ENCODE results near the gene SCARB2.

The SCARB2 gene

DNA sequence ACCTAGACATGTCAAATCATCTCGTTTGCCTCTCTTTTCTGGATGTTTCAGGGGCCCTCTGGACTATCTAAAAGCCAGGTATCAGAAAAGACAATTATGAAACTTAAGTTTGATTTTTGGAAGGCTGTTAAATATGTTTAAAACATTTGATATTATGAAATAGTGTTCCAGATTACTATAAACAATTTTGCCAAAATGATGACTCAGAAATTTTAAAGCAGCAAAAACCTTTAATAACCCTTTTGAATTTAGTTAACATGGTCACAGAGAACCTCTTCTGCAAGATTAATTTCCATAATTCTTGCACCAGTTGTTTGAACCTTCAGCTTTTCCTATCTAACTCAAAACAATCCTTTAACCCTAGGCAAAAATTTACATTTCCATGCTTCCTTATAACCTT lies 19.1 kb upstream of the SCARB2 start:
- TF ChIP-seq CTCF (IDR thresholded peaks at IDR 0.05), result no peak
- H3K4me3 ChIP-seq, result no peak overlapping the region

DNA sequence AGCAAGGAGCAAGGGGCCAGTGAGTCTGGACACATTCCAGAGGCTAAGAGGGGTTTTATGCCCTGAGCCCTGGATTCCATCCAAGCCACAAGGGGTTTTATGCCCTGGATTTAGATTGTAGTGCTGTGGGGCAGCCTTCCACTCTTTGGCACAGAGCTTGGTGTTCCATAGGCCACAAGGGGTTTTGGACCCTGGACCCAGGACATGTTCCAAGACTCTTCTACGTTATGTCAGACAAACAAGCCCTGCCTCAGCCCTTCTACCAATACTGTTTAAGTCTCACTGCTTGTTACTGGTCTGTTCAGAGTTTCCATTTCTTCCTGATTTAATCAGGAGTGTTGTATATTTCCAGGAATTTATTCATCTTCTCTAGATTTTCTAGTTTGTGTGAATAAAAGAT lies 12.8 kb upstream of the SCARB2 start:
- no peak overlapping the region for H3K4me3 ChIP-seq
- TF ChIP-seq CTCF (IDR thresholded peaks at IDR 0.05), result no peak
- H3K27ac ChIP-seq, result no peak overlapping the region
- DNase-seq (ENCODE audit: low spot score), result no peak

More for the DNA sequence above, 19.1 kb upstream of the SCARB2 start:
- H3K27ac ChIP-seq, result no peak overlapping the region
- no peak for DNase-seq (ENCODE audit: low spot score)

DNA sequence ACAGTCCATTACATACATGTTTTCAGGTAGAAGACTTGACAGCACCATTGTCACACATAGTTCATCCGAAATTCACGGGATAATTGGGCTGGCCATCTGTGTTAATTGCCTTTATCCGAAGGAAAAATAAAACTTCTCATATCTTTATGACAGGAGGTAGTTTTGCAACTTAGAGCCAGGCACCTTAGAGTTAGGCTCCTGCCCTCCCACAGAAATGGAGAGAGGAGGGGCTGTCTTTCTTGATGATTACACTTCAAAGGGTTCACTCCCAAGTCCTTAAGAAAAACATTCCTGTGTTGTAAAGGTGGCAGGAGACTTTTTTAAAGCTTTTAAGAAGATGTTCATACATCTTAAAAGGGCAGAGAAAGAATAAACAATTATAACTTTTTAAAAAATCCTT lies 10.5 kb upstream of the SCARB2 start:
- no peak for DNase-seq (ENCODE audit: low spot score)
- H3K4me3 ChIP-seq, result no peak overlapping the region
- no peak overlapping the region for H3K27ac ChIP-seq
- no peak for TF ChIP-seq CTCF (IDR thresholded peaks at IDR 0.05)

DNA sequence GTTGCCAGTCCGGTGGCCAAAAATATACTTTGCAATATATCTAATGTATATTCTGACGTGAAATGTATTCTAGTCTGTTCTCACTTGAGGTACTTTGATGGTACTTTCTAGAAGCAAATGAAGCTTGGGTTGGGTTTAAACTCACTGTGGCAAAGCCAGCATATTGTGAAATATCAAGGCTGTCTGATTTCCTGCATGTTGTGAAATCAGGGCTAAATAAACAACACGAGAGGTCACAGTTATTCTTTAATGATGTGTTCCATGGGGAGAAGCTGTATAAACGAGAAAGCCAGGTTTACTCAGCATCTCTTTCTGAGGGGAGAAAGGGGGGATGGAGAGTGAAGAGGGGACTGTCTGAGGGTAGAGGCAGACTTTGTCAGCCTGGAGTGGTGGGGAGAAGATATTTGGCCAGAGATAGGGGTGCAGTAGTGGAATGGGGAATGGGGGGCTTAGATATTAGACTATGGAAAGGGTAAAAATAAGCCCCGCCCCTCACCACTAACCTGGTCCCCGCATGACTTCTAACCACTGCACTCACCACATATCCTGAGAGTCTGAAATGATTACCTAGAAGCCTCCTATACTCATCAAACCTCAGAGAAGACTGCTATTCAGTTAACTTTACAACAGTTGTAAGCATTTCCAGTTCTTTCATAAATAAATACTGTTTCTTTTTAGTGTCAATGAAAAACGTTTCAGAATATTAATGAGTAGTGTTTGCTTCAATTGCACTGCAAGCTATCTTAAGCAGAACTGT lies 5.9 kb upstream of the SCARB2 start:
- Histone ChIP-seq H3K4me3 (no peak overlapping the region), H3K27ac (peak overlapping the region in 1 of 2 donors; percentile 40)
- TF ChIP-seq CTCF (IDR thresholded peaks at IDR 0.05), result no peak
- no peak for DNase-seq (ENCODE audit: low spot score)

GRCh38 chr4:76216975-76217814 lies 3.6 kb upstream of the SCARB2 start:
- Histone ChIP-seq H3K4me3 (no peak overlapping the region), H3K27ac (peak overlapping the region in 1 of 2 donors; percentile 7)
- DNase-seq (ENCODE audit: low spot score), result no peak
- TF ChIP-seq CTCF (IDR thresholded peaks at IDR 0.05), result no peak

DNA sequence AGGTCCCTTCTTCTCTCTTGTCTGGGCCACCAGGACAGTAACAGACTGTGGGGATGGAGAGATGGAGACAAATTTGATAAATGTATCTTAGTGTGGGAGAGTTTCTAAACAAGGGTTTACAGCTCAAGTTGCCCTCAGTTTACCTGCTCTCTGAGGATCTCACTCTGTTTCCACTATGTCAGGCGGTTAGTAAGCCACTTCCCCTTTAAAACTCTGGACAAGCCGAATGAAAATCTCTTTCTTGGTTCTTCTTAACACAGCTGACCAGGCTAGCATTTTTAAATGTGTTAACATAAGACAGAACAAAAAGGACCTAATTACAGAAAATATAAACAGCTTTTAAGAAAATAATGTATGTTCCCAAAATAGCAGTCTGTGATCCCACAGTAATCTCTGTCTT lies 2.9 kb upstream of the SCARB2 start:
- Histone ChIP-seq H3K27ac (peak overlapping the region in 1 of 2 donors; percentile 7), H3K4me3 (no peak overlapping the region)
- TF ChIP-seq CTCF (IDR thresholded peaks at IDR 0.05), result no peak
- no peak for DNase-seq (ENCODE audit: low spot score)

Data from coronary artery (tissue), 2 donors.